HG03159 (cell line): ENCODE results near the gene KCTD2.
A peak's percentile ranks its signal among the peaks of the same experiment; 100 is the strongest.

Source experiments
- ATAC-seq: cut with Tn5 transposase; IDR thresholded peaks from one replicate; pipeline ENCODE4 v1.9.1; 2021; ENCODE audit warnings: mild to moderate bottlenecking, moderate library complexity; ENCODE audit not compliant: unreplicated experiment

KCTD2 gene

GRCh38 chr17:75094871-75095399 is 47.9 kb downstream of the KCTD2 start:
- ATAC-seq, result no peak

DNA sequence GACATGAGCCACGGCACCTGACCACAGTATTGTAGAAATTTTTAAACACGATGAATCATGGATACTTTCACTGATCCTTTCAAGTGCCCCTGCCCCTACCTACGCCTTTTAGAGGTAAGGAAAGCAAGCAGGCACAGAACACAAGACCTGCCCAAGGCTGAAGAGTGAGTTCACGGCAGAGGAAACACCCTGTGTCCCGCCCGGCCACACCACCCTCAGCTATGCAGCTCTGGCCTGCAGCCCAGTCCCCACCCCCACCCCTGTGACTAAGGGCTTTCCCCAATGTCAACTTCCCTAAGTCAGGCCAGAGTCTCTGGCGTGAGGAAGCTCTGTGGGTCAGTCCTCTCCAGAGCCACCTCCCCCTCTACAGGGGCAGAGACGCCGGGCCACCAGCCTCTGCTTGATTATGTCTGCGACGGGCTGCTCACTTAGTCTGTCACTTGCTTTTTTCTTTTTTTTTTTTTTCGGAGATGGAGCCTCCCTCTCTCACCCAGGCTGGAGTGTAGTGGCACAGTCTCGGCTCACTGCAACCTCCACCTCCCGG is 49.1 kb downstream of the KCTD2 start:
- ATAC-seq, result no peak

DNA sequence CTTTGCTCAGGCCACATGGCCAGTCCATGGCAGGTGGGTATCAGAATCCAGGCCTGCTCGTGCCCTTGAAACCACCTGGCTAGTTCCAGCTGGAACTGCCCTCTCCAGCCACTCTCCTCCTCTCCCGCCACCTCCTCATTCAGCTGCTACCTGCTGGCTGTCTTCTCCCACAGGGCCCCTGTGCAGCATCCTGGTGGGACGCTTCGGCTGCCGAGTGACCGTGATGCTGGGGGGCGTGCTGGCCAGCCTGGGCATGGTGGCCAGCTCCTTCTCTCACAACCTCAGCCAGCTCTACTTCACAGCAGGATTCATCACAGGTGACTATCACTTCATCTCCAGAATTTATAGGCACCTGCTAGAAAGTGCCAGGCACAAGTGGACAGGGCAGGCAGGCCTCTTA is 50.8 kb downstream of the KCTD2 start:
- no peak for ATAC-seq

DNA sequence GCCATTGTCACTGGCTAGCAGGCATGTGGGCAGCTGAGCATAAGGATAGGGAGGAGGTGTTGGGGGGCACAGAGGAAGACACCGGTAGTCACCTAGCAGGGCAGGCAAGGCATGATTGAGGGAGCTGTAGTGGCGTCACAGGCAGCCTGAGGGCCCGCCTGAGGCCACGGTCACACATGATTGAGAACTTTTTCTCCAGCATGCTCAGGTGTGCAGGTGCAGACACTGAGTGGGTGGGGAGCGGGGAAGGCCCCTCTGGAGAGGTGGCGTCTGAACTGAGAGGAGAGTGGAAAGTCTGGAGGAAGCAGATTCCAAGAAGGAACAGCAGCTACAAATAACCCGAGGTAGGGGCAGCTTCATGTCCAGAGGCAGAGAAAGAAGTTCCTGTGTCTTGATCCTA is 51.8 kb downstream of the KCTD2 start:
- no peak for ATAC-seq

- ATAC-seq, result no peak
These were observed 53.0 kb downstream of the KCTD2 start for GRCh38 chr17:75099881-75100595.

DNA sequence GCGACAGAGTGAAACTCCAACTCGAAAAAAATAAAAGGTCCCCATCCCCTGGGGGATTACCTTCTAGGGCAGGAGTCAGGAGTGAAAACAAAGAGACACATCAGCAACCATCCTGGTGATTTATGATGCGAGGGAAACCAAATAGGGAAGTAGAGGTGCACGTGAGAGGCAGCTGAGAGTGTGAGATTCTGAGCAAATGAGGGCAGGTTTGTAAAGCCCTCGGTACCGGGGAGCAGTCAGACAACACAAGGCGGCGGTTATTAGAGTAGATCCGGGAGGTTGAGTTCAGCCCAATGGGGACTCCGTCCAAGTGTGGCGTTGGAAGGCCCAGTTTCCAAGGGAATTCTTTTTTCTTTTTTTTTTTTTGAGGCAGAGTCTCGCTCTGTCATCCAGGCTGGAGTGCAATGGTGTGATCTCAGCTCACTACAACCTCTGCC is 55.4 kb downstream of the KCTD2 start:
- no peak for ATAC-seq

GRCh38 chr17:75103601-75104554 is 56.9 kb downstream of the KCTD2 start:
- ATAC-seq, result no peak

- ATAC-seq, result no peak
These were observed 58.4 kb downstream of the KCTD2 start for GRCh38 chr17:75105126-75106080.

DNA sequence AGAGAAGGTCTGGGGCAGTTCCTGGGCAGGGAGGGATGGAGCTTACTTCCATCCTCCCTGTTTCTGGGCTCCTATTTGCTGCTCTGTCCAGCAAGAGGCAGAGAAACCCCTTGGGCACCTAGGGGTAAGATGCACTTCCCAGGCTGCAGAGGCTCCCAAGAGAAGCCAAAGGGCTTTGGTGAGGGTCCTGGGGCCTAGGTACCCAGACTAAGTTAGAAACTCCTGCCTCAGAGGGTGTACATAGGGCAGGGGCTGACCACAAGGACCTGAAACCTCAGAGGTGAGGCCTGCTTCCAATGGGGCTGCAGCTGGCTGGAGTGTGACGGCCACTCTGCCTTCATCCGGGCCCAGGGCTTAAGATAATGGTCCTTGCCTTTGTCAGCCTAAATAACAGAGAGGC is 61.2 kb downstream of the KCTD2 start:
- no peak for ATAC-seq

DNA sequence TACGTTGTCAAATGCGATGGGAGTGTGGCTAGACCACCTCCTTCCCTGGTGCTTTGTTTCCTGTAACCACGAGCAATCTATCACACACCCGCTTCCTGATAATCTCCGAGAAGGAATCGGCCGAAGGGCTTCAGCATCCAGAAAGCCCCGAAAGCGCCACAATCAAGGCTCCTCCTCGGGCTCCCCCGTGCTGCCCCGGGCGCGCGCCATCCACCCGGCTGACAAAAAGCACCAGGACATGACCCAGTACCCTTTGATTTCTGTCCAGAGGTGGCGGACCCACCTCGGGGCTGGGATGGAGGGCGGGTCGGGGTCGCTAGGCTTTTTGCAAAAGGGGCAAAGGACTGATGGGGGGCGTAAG is 62.0 kb downstream of the KCTD2 start:
- ATAC-seq, result no peak

DNA sequence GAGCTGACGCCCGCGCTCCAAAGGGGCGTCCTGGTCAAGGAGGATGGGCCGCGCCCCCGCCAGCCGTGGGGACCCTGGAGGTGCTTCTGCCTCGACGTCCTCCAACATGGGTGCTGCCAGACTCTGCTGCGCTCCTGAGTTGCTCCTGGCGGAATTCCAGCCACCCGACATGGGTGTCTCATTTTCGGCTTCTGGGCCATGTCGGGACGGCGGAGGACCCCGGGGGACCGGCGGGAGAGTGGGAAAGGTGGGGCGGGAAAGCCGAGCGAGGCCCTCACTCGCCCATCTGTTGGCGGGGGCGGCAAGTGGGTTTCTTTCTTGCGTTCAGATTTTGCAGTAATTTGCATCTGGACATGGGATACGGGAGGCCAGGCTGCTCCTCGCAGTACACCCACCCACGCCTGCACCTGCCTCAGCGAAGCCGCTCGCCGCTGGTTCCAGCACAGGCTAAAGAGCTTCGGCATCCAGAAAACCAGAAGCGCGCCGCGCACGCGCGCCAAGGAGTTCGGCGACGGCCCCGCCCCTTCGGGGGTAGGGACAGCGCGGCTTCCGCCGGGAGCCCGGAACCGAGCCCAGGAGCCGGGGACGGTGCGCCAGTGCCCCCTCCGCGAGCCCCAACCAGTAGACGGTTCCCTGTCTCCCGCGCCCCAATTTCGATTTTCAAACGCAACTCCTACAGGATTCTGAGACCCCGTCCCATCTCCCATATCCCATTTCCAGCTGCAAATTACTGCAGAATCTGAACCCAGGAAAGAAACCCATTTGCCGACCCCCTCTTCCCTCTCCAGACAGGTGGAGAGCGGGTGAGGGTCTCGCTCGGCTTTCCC is 62.6 kb downstream of the KCTD2 start, which contains the start of gene ARMC7:
TSS of gene ARMC7 (plus strand) at position 563 of the 827 bp plus-strand sequence. CDS start 320 bp downstream, outside the sequence.
- ATAC-seq, result peak; percentile 65

- no peak for ATAC-seq
These were observed 63.4 kb downstream of the KCTD2 start for GRCh38 chr17:75110234-75110937.

GRCh38 chr17:75111777-75112335 is 64.8 kb downstream of the KCTD2 start:
- ATAC-seq, result no peak

DNA sequence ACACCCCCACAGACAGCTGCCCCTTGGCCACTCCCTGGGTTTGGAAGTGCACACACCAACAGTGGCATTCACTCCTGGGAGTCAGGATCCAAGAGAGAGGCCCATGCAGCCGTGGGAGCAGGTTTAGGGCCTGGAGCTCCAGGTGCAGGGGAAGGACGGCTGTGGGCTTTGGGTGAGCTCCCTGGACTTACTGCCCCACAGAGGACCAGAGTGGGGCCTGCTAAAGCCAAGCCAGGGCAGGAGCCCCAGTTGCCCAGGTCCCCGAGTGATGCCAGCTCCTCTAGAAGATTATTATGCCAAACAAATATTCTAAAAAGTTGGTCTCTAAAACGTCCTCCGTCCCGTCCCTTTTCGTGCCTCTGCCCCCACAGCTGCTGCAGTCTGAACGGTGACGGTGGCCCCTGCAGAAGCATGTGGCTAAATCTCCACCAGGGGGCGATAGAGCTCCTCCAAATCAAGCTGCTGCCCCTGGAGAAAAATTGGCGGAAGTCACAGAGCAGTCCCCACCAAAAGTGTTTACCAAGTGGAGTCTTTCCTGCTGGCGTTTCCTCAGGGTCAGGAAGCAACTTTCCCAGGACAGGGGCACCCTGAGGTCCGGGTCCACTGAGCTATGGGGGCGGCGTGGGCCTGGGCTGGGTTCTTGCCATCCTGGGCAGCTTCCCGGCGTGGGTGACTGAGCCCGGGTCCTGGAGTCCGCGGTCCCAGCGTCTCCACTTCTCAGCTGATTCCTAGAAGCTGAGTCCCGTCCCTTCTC is 67.0 kb downstream of the KCTD2 start:
- peak; percentile 44 for ATAC-seq

- ATAC-seq, result no peak
These were observed 67.7 kb downstream of the KCTD2 start for GRCh38 chr17:75114552-75115314.
